ENCODE data around the gene PDCL3. TPM values are rescaled to one million over a fixed set of nuclear protein-coding genes. Genes with fewer than 3 reads are reported as not detected.
A peak's percentile ranks its signal among the peaks of the same experiment; 100 is the strongest.

The PDCL3 gene
- total RNA-seq, 1 experiment from 2014 or later, result 30.2 TPM

- H3K9me3 ChIP-seq (replicated peaks), result no peaks in the 10 kb centered on the region
- no peaks in the 10 kb centered on the region for H3K36me3 ChIP-seq
- DNase-seq (ENCODE audit: low read depth in 1 of 2, low spot score in 2 of 2), result peak; percentile 53 to 74
- no peak overlapping the region for H3K4me3 ChIP-seq
- H3K27ac ChIP-seq, result no peak overlapping the region
- H3K27me3 ChIP-seq (replicated peaks), result no peaks in the 10 kb centered on the region
- no peaks in the 10 kb centered on the region for H3K4me1 ChIP-seq (replicated peaks)
Observed at GRCh38 chr2:100610381-100610831, 47.6 kb downstream of the PDCL3 start.

- no peak for DNase-seq (ENCODE audit: low read depth in 1 of 2, low spot score in 2 of 2)
- Histone ChIP-seq H3K9me3 (replicated peaks) (no peaks in the 10 kb centered on the region), H3K4me3 (no peak overlapping the region), H3K36me3 (no peaks in the 10 kb centered on the region), H3K27me3 (replicated peaks) (no peaks in the 10 kb centered on the region), H3K4me1 (replicated peaks) (no peaks in the 10 kb centered on the region), H3K27ac (no peak overlapping the region)
Observed at GRCh38 chr2:100611079-100612029, 48.6 kb downstream of the PDCL3 start.

DNA sequence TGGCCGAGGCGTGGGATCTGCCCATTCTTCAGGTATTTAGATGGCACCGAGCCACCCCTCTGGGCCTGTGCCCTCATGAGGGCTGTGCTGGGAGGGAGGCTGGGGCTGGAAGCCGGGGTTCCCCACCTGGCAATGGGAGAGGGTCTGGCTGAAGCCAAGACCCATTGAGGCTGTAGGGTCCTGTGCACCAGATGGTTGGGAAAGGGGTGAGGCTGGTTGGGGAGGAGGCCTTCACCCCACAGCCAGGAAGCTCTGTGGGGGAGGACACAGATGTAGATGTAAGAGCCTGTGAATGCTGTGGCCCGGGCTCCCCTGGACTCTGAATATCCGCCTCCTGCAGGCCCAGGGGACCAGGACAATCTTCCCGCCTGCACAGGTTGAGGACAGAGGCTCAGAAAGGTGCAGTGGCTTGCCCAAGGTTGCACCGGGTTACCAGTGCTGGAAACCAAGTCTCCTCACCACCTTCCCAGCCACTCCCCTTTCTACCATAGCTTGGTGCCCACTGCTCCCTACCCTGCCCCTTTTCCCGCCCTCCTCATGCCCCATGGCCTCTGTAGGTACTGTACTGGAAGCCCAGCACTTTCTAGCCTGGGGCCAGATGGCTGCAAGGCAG is 49.7 kb downstream of the PDCL3 start:
- no peaks in the 10 kb centered on the region for H3K9me3 ChIP-seq (replicated peaks)
- no peaks in the 10 kb centered on the region for H3K27me3 ChIP-seq (replicated peaks)
- DNase-seq (ENCODE audit: low read depth in 1 of 2, low spot score in 2 of 2), result no peak
- no peaks in the 10 kb centered on the region for H3K36me3 ChIP-seq
- no peak overlapping the region for H3K27ac ChIP-seq
- no peaks in the 10 kb centered on the region for H3K4me1 ChIP-seq (replicated peaks)
- no peak overlapping the region for H3K4me3 ChIP-seq

DNA sequence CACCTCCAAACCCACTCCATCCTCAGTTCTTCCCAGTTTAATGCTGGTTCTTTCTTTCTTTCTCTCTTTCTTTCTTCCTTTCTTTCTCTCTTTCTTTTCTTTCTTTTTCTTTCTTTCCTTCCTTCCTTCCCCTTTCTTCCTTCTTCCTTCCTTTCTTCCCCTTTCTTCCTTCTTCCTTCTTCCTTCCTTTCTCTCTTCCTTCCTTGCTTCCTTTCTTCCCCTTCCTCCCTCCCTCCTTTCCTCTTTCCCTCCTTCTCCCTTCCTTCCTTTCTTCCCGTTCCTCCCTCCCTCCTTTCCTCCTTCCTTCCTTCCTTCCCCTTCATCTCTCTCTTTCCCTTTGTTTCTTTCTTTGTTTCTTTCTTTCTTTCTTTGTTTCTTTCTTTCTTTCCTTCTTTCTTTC is 50.9 kb downstream of the PDCL3 start:
- Histone ChIP-seq H3K4me3 (no peak overlapping the region), H3K4me1 (replicated peaks) (no peaks in the 10 kb centered on the region), H3K9me3 (replicated peaks) (no peaks in the 10 kb centered on the region), H3K27ac (no peak overlapping the region), H3K27me3 (replicated peaks) (no peaks in the 10 kb centered on the region; the same call in 1 of the 2 replicates), H3K36me3 (no peaks in the 10 kb centered on the region)
- DNase-seq (ENCODE audit: low read depth in 1 of 2, low spot score in 2 of 2), result no peak

GRCh38 chr2:100614455-100615000 is 51.7 kb downstream of the PDCL3 start:
- no peak overlapping the region for H3K27ac ChIP-seq
- H3K27me3 ChIP-seq (replicated peaks), result no peaks in the 10 kb centered on the region; the same call in 1 of the 2 replicates
- H3K4me1 ChIP-seq (replicated peaks), result no peaks in the 10 kb centered on the region
- H3K9me3 ChIP-seq (replicated peaks), result no peaks in the 10 kb centered on the region
- no peak for DNase-seq (ENCODE audit: low read depth in 1 of 2, low spot score in 2 of 2)
- no peaks in the 10 kb centered on the region for H3K36me3 ChIP-seq
- H3K4me3 ChIP-seq, result no peak overlapping the region

DNA sequence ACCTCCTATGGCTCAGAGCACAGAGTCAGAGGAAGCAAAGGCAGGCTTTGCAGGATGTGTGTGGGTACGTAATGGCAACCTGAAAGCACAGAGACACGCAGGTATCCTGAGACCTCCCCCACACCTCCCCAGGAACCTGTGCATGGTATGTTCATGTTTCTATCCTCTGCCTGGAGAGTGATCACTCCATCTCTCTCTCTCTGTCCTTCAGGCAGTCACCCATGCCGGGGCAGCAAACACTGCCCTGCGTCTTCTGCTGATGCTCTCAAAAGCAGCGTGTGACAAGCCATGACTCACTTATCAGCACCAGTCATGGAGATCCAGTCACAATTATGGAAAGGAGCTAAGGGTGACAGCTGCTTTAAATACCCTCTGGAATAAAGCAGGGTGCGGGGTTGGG is 52.7 kb downstream of the PDCL3 start:
- no peaks in the 10 kb centered on the region for H3K9me3 ChIP-seq (replicated peaks)
- H3K27me3 ChIP-seq (replicated peaks), result no peaks in the 10 kb centered on the region; the same call in 1 of the 2 replicates
- H3K4me1 ChIP-seq (replicated peaks), result no peaks in the 10 kb centered on the region
- H3K36me3 ChIP-seq, result no peaks in the 10 kb centered on the region
- H3K27ac ChIP-seq, result no peak overlapping the region
- DNase-seq (ENCODE audit: low read depth in 1 of 2, low spot score in 2 of 2), result no peak
- no peak overlapping the region for H3K4me3 ChIP-seq

GRCh38 chr2:100615886-100616285 is 53.1 kb downstream of the PDCL3 start:
- Histone ChIP-seq H3K4me1 (replicated peaks) (no peaks in the 10 kb centered on the region), H3K4me3 (no peak overlapping the region), H3K36me3 (no peaks in the 10 kb centered on the region), H3K9me3 (replicated peaks) (0 out of 2 replicates have a peak, but pooled peaks cover 3% of the 10 kb centered on the region), H3K27ac (no peak overlapping the region), H3K27me3 (replicated peaks) (no peaks in the 10 kb centered on the region; the same call in 1 of the 2 replicates)
- no peak for DNase-seq (ENCODE audit: low read depth in 1 of 2, low spot score in 2 of 2)

DNA sequence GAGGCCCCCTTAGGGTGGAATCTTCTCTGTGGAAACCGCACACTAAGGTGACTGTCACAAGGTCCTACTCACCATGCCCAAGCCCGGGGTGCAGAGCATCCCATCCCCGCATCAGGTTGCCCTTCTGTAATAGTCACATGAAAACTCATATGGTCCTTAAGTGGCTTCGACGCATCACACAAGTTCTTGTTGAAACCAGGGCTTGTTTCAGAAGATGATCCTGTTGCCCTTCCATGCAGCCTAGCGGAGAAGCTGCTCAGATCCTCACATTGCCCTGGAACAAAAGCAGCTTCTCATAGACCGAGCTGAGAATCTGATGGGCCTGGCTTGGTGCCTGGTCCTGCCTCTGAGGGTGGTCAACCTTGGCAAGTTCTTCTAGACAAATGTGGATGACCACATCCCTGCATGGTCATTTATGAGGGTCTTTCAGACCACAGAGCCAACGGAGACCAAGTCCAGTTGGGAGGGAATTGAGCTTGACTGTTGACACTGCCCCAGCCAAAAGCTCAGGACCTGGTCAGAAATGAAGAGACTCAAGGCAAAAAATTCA is 54.1 kb downstream of the PDCL3 start:
- Histone ChIP-seq H3K4me3 (no peak overlapping the region), H3K4me1 (replicated peaks) (no peaks in the 10 kb centered on the region), H3K27ac (no peak overlapping the region), H3K27me3 (replicated peaks) (no peaks in the 10 kb centered on the region; the same call in 1 of the 2 replicates), H3K9me3 (replicated peaks) (0 out of 2 replicates have a peak, but pooled peaks cover 3% of the 10 kb centered on the region), H3K36me3 (no peaks in the 10 kb centered on the region)
- DNase-seq (ENCODE audit: low read depth in 1 of 2, low spot score in 2 of 2), result no peak

- H3K36me3 ChIP-seq, result no peaks in the 10 kb centered on the region
- no peak overlapping the region for H3K4me3 ChIP-seq
- H3K9me3 ChIP-seq (replicated peaks), result 0 out of 2 replicates have a peak, but pooled peaks cover 3% of the 10 kb centered on the region
- H3K27ac ChIP-seq, result no peak overlapping the region
- DNase-seq (ENCODE audit: low read depth in 1 of 2, low spot score in 2 of 2), result peak in 1 of 2 experiments; percentile 22
- no peaks in the 10 kb centered on the region for H3K4me1 ChIP-seq (replicated peaks)
- H3K27me3 ChIP-seq (replicated peaks), result peaks cover 2% of the 10 kb centered on the region; the same call in 1 of the 2 replicates
Observed at GRCh38 chr2:100619951-100620350, 57.2 kb downstream of the PDCL3 start.

DNA sequence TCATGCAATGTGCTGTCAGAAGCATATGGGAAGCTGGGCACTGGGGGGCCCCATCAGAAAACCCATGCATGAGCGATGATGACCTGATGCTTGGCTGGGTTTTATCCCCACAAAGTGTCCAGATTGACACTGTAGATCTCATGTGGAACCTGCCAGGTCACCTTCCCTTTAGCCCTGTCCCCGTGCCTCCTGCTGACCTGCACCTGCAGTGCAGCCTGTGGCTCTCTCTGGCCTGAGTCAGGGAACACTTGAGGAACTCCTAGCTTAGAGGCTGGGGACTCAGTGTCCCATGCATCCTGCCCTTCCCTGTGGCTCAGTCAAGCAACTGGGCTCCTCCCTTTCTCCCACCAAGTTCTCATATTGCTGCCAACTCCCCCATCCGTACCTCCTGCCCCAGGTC is 57.7 kb downstream of the PDCL3 start:
- Histone ChIP-seq H3K36me3 (no peaks in the 10 kb centered on the region), H3K27me3 (replicated peaks) (peaks cover 2% of the 10 kb centered on the region; the same call in 1 of the 2 replicates), H3K27ac (no peak overlapping the region), H3K4me3 (no peak overlapping the region), H3K4me1 (replicated peaks) (no peaks in the 10 kb centered on the region), H3K9me3 (replicated peaks) (0 out of 2 replicates have a peak, but pooled peaks cover 3% of the 10 kb centered on the region)
- DNase-seq (ENCODE audit: low read depth in 1 of 2, low spot score in 2 of 2), result peak in 1 of 2 experiments; percentile 27

GRCh38 chr2:100621371-100621951 is 58.7 kb downstream of the PDCL3 start:
- no peaks in the 10 kb centered on the region for H3K4me1 ChIP-seq (replicated peaks)
- DNase-seq (ENCODE audit: low read depth in 1 of 2, low spot score in 2 of 2), result no peak
- no peak overlapping the region for H3K4me3 ChIP-seq
- no peaks in the 10 kb centered on the region for H3K36me3 ChIP-seq
- H3K27ac ChIP-seq, result no peak overlapping the region
- H3K9me3 ChIP-seq (replicated peaks), result 0 out of 2 replicates have a peak, but pooled peaks cover 3% of the 10 kb centered on the region
- peaks cover 4% of the 10 kb centered on the region; the same call in 1 of the 2 replicates for H3K27me3 ChIP-seq (replicated peaks)

GRCh38 chr2:100623033-100623715 is 60.4 kb downstream of the PDCL3 start:
- DNase-seq (ENCODE audit: low read depth in 1 of 2, low spot score in 2 of 2), result no peak
- H3K4me3 ChIP-seq, result no peak overlapping the region
- H3K9me3 ChIP-seq (replicated peaks), result 0 out of 2 replicates have a peak, but pooled peaks cover 3% of the 10 kb centered on the region
- H3K36me3 ChIP-seq, result no peaks in the 10 kb centered on the region
- no peaks in the 10 kb centered on the region for H3K4me1 ChIP-seq (replicated peaks)
- H3K27me3 ChIP-seq (replicated peaks), result peaks cover 17% of the 10 kb centered on the region; the same call in 1 of the 2 replicates
- H3K27ac ChIP-seq, result no peak overlapping the region
